NCI-H2227 treated with DMSO at 0.1 percent for 48 hours (cell line): ENCODE data around the gene MPRIP.
A peak's percentile ranks its signal among the peaks of the same experiment; 100 is the strongest.
"Not testable (repeated sequence)": the region's sequence is repeated elsewhere in the genome, so short reads cannot be mapped to it uniquely, and the experiment has no call there.

Experiments
- DNase-seq: peaks from one replicate; lab custom pipeline; 2025; lab: John Stamatoyannopoulos, UW

Gene MPRIP, protein sequence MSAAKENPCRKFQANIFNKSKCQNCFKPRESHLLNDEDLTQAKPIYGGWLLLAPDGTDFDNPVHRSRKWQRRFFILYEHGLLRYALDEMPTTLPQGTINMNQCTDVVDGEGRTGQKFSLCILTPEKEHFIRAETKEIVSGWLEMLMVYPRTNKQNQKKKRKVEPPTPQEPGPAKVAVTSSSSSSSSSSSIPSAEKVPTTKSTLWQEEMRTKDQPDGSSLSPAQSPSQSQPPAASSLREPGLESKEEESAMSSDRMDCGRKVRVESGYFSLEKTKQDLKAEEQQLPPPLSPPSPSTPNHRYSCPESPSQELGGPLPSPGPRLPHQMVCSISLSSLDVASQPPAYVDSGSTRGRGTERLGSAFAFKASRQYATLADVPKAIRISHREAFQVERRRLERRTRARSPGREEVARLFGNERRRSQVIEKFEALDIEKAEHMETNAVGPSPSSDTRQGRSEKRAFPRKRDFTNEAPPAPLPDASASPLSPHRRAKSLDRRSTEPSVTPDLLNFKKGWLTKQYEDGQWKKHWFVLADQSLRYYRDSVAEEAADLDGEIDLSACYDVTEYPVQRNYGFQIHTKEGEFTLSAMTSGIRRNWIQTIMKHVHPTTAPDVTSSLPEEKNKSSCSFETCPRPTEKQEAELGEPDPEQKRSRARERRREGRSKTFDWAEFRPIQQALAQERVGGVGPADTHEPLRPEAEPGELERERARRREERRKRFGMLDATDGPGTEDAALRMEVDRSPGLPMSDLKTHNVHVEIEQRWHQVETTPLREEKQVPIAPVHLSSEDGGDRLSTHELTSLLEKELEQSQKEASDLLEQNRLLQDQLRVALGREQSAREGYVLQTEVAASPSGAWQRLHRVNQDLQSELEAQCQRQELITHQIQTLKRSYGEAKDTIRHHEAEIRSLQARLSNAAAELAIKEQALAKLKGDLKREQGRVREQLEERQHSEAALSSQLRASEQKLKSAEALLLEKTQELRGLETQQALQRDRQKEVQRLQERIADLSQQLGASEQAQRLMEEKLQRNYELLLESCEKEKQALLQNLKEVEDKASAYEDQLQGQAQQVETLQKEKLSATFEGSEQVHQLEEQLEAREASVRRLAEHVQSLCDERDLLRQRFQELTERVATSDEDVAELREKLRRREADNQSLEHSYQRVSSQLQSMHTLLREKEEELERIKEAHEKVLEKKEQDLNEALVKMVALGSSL (N-terminal part only)

DNA sequence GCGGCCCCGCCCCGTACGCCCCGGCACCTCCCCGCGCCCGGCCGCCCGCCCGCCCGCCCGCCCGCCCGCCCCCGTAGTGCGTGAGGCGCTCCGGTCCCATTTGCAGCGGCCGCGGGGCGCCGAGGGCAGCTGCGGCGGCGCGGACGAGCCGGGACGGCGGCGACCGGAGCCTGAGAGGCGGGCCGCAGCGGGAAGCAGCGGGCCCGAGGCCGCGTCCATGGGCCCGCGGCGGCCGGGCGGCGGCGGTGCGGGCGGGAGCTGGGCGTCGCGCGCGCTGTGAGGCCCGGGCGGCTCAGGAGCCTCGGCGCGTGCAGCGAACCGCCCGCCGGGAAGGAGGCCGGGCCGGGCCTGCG lies at the start of gene MPRIP:
TSS of gene MPRIP (plus strand) at position 74 of the 353 bp plus-strand sequence. CDS start 392 bp downstream, outside the sequence.
- no peak for DNase-seq

DNA sequence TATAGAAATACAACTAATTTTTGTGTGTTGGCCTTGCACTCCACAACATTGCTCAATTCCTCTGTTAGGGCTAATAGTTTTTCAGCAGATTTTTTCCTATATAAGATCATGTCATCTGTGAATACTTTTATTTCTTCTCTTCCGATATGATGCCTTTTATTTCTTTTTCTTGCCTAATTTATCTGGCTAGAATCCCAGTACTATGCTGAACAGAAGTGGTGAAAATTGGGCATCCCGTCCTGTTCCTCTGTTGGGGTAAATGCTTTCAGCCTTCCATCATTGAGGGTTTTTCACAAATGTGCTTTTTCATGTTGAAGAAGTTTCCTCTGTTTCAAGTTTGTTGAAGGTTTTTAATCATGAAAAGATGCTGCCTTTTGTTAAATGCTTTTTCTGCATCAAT lies 47.6 kb upstream of the MPRIP start:
- DNase-seq: no peak

DNA sequence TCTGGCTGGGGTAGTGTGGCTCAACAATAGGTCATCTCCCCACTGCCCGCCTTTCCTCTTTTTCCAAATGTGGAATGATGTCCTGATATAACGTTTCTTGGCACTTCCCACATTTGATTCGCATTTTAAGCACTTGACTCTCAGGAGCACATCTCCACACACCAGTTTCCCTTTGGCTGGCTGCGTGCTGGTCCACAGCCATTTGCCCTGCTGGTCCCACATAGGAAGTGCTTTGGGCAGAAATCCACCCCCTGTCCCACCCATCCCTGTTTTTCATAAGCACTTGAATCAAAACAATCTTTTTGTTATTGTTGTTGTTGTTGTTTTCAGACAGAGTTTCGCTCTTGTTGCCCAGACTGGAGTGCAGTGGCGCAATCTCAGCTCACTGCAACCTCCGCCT lies 46.3 kb upstream of the MPRIP start:
- DNase-seq: no peak

DNA sequence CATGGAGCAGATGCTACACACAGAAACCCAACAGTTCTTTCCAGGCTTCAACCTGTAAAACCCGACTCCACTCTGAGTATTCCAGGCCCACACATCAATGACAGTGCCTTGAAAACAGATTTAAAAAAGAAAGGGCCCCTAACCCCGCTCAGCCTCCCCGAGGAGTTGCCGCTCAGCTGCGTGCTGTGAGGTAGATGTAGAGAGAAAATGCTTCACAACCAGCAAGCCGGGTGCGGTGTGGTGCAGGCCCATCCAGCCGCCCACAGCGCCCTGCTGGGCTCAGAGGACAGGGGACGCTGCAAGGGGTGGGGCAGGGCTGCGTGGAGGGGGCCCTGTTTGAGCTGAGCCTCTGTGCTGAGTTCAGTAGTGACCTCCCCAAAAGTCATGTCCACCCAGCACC lies 45.5 kb upstream of the MPRIP start:
- not testable (repeated sequence) for DNase-seq

DNA sequence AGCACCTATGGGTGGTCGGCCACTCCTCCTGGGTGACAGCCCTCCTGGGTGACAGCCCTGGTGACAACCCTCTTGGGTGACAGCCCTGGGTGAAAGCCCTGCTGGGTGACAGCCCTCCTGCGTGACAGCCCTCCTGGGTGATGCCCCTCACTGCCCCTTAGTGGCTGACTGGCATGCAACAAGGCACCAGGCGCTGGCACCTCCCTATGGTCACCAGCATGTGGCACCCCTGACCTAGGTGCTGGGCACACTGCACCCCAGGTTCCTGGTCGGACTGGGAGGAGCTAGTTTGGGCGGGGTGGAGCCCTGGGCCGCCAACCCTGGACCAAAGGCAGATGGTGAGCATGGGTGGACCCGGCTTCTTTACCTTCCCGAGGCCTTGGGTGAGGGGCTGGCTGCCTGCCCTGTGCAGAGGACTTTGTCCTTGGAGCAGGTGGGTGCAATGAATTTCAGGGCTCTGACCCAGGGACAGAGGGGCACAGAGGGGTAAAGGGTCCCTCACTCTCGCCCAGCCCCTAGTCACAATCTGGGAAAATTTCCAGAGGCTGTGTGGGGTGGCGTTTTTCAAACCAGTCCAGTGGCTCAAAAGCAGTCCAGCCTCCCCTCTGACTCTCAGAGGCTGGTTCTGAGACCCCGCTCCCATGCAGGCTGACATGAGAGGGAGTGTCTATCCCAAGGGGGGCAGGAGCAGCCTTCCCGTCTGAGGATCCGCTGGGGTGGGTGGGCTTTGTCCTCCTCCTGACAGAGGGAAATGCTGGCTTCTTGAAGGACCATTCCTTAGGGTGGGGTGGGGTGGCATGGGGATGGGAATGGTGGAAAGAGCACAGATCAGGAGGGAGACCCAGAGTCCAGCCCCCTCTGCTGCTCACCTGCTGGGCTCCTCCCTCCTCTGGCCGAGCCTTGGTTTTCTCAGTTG lies 44.5 kb upstream of the MPRIP start:
- DNase-seq: no peak

DNA sequence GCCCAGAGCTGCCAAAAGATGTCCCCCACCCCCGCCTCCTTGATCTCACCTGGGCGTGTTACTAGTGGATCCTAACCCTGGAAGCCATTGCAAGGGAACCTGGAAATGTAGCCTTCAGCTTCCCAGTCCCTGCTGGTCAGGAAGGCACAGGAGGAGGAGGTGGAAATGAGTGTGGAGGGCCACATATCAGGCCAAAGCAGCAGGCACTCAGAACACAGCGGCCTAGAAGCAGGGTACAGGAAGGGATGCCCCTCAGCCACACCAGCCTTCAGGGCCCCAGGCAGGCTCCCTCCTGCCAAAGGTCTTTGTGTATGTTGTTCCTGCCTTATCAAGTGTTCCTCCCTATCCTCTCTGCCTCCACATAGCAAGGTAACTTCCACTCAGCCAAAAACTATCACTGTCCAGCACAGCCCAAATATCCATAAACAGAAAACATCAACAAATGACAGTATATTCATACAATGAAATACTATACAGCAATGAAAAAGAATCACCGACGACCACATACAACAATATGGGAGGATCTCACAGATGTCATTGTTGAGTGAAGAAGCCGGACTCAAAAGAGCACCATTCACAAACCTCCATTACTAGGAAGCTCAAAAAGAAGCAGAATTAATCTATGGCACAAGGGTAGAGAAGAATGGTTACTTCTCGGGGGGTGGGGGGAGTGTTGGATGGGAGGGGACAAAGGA lies 42.2 kb upstream of the MPRIP start:
- DNase-seq: no peak

DNA sequence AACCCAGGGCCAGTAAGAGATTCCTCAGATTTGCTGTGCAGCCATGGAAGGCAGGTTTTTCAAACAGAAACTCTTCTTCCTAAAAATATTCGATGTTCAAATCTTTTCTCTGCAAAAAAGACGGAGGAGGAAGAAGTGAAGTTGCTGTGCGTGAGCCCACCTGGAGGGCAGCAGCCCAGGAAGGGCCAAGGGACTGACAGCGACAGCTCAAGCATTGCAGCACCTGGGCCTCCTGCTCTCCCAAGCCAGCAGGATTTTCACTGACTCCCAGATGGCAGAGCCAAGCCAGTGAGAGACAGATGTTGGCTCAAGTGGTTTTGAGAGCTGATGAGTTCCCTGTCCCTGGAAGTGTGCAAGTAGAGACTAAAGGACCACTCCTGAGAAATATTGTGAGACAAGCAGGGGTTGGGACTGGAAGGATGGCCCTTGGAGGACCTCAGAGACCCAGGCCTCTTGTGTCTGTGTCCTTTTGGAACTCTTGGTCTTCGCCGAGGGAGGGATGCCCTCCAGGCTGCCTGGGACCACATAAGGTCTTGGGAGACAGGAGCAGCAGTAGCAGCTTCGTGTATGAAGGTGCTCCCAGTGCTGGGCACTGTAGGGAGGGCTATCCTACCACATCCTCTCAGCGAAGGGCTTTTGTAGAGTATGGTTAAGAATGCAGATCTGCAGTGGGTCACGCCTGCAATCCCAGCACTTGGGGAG lies 41.0 kb upstream of the MPRIP start:
- no peak for DNase-seq

DNA sequence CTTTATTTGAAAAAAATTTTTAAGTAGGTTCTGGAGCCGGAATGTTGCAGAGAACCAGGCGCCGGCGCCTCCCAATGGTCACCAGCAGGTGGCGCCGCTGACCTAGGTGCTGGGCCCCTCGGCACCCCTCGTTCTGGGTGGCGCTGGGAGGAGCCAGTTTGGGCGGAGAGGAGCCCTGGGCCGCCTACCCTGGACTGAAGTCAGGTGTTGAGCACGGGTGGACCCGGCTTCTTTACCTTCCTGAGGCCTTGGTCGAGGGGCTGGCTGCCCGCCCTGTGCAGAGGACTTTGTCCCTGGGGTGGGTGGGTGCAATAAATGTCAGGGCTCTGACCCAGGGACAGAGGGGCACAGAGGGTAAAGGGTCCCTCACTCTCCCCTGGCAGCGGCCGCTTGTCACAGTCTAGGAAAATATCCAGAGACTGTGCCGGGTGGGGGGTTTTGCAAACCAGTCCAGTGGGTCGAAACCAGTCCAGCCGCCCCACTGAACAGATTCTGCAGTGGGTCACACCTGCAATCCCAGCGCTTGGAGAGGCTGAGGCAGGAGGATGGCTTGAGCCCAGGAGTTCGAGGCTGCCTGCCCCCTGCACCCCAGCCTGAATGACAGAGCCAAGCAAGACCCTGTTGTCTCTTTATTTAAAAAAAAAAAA lies 40.3 kb upstream of the MPRIP start:
- peak; percentile 21 for DNase-seq

DNA sequence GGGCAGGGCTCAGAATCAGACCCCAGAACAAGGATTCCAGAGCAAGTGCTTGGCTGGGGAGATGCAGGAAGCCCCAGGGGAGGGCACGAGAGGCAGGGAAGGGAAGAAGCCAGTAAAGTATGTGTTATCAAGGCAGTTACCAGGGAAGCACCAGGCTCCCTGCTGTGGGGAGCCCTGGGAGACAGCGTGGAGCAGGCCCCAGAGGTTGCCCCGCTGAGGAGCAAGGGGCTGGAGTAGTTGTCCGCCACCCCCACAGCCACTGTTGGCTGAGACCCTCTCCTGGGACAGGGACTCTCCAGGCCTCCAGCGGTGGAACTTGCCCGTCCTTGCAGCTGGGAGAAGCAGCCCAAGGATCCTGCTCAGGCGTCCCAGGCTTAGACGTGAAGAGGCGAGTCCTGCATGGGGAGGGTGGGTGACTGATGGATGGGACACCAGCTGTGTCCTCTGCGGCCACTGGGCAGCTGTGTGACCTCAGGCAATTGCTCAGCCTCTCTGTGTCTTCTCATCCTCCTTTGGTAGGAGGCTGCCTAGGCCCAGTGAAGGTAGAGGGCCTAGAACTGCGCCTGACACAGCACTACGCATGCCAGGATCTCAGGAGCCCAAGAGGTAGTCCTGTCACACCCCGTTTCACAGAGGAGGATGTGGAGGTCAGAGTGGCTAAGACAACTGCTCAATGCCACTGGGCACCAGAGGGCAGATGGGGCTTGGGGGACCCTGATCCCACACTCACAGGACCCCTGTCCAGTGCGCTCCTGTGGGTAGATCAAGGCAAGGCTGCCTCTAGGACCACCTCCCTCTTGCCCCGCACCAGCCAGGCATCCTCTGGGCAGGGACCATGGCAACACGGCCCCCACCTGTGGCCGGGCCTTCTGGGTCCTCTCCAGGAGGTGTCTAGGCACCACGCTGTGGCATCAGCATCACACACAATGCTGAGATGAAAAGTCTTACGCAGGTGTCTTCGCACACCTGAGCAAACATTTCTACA lies 39.2 kb upstream of the MPRIP start:
- DNase-seq: not testable (repeated sequence)

DNA sequence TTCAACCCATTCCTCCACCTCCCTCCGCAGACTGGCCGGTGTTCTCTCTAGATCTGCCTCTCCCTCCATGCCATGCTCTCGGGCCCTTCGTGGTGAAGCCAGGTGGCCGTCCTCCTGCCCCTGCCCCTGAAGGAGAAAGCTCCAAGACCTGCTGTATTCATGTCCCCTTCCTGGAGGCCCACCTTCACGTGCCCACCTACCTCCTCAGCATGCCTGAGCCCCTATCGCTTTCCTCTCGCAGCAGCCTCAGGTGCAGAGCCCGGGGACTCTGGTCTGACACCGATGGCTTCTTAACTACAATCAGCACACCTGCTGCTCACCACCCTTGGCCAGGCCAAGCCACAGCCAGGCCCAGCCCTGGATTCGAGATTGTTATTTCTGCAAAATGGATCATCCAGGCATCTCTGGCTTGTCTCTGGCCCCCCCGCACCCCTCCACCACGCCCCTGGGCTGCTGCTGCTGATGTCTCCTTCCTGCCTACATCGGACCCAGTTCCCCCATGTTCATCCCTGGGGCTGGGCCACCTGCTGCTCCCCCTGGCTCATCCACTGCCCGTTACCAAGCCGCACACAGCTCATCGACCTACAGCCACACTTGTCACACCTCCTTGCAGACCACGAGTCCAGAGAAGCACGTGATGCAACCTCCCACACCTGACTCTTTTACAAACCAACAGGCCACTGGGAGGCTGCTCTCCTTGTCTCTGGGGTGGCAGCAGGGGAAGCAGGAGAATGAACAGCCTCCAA lies 37.8 kb upstream of the MPRIP start:
- no peak for DNase-seq

DNA sequence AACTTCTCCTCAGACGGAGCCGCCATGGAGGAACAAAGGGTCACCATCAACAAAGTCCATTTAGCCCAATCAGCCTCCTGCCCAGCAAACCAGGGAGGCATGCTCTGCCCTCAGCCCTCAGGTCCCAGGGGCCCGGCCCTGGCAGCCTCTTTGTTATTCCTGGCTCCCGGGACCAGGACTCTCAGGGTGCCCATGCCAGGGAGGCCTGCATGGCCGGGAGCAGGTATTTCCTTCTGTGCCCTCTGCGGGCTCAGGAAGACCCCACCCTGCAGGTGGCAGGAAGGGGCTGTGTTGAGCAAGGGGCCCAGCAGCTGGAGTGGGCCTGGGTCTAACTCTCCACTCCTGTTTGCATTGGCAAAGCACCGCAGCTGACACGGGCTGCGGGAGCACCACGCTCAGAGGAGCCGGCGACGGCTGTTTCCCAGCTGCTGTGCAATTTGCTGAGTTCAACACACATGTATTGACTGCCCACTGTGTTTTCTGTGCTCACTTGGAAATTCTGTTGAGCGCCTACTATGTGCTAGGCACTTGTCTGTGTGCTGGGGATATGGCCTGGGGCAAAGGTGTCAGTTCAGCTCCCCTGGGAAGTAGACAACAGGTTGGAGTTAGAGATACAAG lies 37.2 kb upstream of the MPRIP start:
- DNase-seq: not testable (repeated sequence)

DNA sequence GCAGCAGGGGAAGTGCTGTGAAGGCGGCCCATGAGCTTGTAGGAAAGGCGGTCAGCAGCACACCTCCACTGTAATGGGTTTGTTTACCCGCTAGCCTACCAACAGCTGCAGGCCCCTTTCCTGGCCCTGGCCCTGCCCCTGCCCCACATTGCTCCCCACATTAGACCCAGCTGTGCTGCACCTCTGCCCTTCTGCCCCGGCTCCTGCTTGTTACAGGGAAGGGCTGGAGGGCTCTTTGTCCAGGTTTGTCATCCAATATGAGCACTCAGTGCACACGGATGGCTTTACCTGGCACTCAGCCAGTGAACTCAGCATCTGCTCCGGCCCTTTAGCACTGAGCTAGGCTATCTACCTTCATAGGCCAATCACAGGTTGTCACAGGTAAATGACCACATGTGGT lies 34.4 kb upstream of the MPRIP start:
- not testable (repeated sequence) for DNase-seq

DNA sequence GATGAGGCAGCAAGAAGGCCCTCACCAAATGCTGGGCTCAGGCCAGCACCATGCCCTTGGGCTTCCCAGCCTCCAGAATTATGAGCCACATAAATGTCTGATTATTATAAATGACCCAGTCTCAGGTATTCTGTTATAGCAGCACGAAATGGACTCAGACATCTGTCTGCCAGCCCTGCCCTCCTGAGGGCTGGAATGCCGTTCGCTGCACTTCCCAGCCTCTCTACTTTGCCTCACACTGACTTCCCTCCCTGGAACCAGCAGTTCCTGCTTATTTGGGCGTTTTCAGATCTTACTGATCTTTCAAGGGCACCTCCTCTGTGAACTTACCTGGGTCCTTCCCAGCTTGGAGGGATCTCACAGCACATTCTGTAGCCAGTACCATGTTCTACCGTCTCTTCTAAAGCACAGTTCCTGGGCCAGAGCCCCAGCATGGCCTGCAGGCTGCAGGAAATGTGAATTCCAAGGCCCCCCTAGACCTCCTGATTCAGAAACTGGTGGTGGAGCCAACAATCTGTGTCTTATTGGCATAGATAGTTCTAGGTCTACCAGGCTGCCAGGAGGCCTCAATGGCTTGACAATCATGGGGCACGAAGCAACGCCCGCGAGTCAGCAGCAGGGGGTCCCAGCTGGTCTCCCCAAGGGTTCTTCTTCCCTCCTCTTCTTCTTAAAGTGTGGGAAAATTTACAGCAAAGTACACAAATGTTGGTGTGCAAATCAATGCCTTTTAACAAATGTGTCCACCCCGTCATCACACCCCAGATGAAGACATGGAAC lies 33.4 kb upstream of the MPRIP start:
- not testable (repeated sequence) for DNase-seq

DNA sequence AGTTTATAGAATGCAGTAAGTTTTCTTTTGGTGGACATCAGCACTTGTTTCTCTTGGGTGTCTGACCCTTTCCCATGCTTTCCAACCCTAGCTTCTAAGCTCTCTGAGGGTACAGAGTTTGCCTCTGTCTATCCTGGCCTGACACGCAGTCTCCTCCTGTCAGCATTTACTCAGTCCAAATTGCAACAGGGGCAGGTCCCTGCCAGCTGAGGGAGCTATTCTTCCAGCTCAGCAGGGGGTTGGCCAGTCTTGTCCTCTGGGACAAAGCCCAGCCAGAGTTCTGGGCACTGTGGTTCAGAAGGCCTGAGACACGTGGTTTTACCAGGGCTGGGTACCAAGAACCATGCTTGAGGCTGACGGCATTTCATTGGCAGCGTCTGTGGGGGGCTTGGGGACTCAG lies 32.3 kb upstream of the MPRIP start:
- not testable (repeated sequence) for DNase-seq

DNA sequence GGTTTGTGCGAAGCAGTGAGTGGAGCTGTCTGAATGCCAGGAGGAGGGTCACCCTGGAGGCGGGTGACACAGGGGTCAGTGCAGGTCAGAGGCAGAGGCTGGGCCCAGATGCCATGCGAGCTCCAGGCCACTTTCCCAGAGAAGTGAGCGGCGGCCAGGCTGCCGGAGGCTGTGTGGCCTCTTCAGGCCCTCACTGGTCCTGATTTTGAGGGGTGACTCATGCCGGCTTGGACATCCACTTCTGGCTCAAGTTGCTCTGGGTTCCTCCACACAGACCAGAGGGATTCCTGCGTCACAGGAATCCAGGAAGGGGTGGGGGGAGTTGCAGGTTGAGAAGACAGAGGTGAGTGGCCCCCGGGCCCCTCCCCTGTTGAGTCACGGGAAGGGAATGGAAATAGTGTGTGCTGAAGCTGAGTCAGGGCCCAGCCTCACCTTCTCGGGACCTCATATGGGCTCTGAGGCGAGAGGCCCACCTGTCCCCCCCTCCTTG lies 31.7 kb upstream of the MPRIP start:
- not testable (repeated sequence) for DNase-seq
